GM18858 (cell line): ENCODE results near the gene DLG2.

Experiments
- ATAC-seq: cut with Tn5 transposase; IDR thresholded peaks from one replicate; pipeline ENCODE4 v1.9.1; 2021; ENCODE audit not compliant: unreplicated experiment

The DLG2 gene

DNA sequence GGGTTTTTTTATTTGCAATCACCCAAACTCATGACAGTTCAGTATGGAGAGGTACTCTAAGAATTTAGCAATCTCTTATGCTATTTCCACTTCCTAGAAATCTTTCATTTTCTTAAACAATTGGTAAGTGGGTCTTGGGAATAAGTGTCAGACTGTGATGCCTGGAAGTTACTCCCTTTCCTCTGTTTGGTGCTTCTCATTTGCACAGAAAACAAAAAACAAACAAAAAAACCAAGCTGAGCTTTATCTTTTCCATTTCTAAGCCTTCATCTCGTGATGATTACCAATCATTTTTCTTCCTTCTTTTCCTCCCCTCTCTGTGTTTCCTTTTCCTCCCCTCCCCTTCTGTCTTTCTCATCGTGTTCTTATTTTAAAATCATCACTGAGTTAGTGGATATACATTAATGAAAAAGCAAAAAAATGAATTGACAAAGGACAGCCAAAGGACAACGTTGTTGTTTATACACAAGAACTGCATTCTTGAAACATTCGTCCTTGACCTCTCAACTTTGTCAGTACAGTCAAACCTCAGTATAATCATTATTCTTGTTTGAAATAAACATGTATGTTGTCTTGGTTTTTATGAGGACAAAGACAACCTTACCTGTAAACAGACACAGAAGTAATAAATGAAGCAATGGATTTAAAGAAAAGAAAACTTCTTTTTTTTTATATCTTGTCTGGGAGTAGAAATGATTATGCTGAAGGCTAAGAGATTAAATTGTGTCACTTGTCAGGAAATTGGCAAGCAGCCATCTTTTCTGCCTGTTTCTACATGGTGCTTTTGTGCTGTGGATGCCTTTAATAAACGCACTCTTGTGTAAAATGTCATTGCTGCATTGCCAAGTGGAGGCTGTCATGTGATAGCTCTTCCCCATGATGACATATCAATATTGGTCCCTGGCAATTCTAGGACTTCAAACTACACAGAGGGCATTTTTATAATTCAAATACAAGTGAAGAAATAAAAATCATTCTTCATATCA lies 1537.8 kb downstream of the DLG2 start:
- no peak for ATAC-seq

DNA sequence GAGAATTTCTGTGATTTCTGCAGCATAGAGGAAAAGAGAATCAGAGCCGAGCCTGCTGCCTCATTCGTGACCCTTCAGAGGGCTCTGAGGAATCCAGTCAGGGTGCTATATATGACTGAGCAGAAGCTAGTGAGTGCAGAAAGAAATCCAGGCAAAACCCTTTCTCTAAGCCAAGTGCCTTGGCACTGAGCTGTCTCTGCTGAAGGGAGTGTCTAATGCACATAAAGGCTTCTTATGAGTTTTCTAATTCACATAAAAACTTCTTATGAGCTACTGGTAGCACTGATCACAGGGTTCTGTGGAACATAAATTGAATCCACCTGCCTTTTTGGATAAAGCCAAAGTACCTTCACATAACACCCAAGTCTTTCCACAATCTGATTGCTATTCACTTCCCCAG lies 1555.3 kb downstream of the DLG2 start:
- no peak for ATAC-seq

DNA sequence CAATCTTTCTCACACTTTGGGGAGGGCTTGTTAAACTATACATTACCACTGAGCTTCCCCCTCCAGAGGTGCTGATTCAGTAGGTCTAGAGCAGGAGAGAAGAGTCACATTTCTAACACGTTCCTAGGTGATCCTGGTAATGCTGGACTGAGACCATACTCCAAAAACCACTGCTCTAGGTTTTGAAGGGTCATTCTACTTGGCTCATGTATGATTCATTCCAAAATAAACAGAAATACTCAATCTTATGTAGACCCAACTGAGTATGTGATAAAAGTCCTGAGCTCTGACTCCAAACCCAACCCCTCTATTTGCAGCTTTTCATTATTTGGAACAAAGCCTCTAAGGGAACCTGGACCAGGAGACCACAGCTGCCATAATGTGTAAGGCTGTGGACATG lies 1558.1 kb downstream of the DLG2 start:
- ATAC-seq: no peak

DNA sequence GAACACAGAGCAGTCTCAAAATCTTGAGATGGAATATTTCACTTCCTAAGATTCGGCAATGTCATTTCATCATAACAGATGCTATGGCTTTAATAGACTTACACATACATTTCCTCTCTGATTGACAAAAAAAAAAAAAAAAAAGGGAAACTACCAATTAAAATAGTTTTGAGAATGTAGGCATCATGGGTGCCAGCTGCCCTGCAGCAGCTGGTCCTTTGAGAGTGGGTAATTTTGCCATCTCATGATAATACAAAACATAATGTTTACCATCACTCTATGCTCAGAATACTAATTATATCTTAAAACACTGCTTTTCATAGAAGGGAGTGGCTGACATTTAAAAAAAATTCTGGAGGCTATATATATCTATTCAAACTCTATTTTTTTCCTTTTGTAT lies 1565.4 kb downstream of the DLG2 start:
- no peak for ATAC-seq

DNA sequence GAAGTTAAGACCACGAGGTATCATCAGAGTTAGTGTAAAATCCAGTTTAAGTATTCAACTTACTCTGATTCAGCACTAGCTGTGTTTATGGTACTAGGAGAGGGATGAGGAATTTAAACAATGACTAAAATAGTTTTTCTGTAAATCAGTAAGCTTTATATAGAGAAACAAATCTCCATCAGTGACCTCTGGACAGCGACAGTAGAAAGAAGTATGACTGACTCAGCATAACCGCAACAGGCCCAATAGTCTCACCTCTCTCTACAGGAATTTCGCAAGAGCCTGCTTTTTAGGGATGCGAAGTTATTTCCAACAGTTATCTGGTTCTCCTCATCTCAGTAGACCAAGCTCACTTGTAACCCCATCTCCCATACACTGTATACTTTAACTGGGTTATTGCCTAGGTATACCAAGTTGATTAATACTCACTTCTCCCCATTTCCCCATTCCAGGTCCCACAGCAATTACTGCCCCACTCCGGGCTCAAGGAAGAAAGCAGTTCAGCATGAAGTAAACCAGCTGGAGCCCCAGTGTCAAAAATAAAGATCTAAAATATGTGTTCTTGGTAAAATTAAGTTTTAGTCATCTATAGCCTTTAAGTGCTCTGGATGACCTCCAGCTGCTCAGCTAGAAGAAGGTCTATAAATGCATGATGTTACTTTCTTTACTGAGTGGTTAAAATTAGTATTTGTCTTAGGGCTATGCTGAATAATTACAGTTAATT lies 1570.3 kb downstream of the DLG2 start:
- ATAC-seq: no peak

DNA sequence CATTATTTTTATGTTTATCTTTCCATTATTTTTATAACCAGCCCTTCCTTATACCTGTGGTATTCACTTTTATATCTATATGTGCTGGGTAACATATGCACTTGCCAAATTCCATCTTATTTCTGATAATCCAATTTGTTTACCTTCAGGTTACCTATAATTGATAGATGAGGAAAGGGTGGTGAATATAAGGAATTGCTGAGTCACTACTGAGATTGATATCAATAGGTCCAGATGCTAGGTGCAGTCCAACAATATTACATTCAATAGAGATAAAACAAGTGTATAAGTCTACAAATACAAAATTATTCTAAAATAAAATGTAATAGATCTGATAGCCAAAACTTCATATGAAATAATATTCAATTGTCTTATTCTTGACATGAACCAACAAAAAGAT lies 1582.0 kb downstream of the DLG2 start:
- ATAC-seq: no peak

DNA sequence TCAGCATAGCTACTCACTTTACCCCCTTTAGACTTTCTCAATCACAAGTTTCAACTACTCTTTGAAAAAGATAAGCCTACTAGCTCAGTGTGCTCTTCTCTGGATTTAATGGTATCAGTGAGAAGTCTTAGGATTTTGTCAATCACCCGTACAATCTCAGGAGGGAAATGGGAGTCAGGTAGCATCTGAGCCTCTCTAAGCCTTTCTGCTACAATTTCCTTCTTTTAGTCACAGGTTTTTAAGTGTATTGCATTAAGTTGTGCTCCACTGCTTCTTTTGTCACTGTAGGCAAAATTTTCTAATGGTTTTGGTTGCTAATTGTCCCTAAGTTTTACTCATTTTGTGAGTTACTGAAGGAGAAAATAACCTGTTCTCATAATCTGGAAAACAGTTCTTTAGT lies 1582.4 kb downstream of the DLG2 start:
- ATAC-seq: no peak

DNA sequence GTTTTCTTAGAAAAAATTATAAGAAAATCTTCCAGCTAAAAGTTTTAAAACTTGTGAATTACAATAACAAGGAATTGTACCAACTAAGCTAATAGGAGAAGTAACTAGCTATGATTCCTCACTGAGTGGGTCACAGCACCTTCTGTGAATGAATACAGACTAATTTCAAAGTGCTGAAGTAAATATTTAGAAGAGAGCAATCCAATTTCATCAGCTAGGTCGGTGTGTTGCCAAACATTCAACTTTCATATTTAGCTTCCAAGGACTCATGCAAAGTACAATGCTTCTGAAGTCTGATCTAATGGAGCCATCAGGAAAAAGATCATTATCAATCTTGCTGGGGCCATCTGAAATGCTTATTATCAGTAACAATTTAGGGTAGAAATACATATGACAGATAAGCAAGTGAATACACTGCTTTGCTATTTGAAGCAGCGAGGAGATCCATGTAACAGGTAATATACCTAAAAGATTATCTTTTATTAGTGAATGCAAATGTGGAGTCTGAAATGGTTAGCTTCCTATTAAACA lies 1590.4 kb downstream of the DLG2 start:
- no peak for ATAC-seq

DNA sequence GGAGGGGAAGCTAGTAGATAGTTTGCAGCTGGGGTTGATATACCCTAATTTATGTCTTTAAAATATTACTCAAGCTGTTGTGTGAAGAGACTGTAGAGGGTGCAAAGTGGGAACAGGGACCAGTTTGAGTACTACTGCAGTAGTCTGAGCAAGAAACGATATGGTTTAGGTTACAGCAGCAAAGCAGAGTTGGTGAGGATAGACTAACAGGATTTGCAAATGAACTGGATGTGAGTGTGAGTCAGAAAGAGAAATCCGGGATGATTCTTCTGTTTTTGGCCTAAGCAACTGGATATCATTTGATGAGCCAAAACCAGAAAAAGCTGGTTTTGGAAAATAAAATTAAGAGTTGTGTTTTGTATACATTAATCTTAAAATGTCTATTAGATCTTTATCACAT lies 1591.5 kb downstream of the DLG2 start:
- ATAC-seq: no peak

DNA sequence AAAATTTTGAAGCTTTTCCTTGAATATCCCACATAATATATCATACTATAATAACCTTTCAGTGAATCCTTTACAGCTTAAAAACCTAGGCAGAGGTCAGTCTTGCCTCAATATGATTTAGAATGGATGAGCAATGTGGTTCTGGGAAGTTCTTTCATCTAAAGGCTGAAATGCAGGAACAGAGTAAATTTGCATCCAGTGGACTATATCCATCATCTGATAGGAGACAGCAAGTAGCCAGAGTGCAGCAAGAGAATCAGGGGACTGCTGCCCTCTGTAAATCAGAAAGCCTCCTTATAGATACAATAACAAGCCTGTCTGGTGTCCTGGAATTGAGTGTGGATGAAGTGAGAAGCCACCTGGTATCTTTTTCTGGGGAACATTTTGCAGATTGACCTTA lies 1592.7 kb downstream of the DLG2 start:
- ATAC-seq: no peak

DNA sequence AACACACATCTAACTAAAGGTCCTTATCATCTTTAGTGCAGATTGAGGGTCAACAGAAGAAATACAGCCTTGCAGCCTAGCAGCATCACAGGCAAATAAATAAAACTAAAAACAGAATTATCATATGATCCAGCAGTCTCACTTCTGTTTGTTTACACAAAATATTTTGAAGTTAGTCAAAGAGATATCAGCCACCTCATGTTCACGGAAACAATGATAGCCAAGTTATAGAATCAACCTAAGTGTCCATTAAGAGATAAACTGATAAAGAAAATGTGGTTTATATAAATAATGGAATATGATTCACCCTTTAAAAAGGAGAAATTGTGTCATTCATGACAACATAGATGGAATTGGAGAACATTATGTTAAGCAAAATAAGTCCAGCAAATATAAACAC lies 1602.9 kb downstream of the DLG2 start:
- no peak for ATAC-seq

DNA sequence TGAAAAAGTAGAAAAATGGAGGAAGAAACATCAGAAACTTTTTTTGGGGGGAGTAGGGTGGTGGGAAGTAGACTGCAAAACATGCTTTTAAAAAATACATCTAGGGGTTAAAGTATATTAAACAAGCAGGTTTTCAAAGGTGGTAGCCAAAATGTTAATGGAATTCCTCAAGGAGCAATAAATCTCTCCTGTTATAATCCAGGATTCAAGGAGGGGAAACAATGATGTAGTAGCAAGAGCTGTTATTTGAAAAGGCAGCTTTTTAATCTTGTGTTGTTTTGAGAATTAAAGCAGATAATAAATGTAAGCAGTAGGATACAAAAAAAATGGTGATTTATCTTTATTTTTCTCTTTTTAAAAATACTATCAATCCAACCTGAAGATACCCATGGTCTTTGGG lies 1604.4 kb downstream of the DLG2 start:
- no peak for ATAC-seq

DNA sequence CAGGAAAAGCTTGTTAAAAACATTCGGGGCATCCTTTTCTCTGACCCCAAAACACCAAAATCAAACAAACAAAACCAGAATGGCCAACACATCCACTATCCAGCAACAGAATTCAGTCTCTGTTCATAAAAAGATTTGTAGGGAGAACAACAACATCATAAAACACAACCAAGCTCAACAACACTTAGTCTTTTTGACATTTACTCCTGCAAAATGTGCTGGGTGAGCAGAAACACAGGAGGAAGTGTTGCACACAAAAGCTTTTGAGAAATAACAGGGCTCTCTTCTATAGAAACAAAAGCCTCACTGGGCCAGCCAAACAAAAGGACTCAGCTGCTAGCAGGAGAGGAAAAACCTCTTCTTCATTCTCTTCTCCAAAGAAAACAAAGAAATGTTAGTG lies 1604.9 kb downstream of the DLG2 start:
- no peak for ATAC-seq

DNA sequence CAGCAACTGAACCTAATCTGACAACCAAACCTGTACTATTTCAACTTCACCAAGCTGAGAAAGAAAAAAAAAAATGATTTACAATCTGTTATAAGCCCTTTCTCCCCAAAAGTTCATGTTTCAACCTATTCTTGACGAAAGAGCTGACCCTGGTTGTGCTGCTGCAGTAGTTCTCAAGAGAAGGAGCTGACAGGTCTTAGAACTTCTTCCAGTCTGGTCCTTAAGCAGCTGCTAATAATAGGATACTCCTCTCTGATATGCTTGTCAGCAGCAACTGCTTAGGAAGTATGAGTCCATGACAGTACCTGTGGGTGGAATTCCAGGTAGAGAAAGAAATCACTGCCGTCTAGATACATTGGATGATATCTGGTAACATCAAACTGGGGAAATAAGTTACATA lies 1605.9 kb downstream of the DLG2 start:
- no peak for ATAC-seq

DNA sequence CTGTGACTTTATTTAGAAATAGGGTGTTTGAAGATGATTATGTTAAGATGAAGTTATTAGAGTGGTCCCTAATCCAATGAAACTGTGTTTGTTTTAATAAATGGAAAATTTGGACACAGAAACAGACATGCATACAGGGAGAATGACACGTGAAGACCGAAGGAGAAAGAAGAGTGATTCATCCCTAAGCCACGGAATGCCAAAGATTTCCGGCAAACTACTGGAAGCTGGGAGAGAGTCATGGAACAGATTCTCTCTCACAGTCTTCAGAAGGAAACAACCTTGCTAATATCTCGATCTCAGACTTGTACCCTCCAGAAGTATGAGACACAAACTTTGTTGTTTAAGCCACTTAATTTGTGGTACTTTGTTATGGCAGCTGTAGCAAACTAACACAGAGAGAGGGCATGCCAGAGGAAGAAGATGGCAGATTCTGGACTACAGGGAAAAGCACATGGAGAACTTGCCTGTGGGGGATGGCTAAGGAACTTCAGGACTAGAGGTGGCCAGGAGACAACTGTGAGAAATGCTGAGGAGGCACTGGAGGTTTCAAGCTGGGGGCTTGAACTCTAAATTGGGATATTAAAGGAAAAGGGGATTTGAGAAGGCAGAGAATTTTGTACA lies 1607.5 kb downstream of the DLG2 start:
- ATAC-seq: no peak

DNA sequence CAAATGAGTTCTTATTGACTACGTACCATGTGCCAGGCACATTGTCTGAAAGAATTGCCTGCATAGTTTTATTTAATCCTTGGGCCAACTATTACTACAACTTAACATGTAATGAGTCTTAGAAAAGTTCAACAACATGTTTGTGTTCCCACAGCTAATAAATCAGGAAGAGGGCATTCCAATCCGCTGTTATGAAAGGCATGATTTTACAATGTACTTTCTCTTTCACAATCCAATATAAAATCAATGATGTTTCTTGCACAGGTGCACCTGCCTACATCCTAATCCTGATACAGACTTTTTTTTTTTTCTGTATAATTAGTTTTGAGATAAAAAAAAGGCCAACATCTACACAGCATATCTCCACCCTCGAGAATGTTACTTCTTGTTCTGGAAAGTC lies 1612.6 kb downstream of the DLG2 start:
- no peak for ATAC-seq

DNA sequence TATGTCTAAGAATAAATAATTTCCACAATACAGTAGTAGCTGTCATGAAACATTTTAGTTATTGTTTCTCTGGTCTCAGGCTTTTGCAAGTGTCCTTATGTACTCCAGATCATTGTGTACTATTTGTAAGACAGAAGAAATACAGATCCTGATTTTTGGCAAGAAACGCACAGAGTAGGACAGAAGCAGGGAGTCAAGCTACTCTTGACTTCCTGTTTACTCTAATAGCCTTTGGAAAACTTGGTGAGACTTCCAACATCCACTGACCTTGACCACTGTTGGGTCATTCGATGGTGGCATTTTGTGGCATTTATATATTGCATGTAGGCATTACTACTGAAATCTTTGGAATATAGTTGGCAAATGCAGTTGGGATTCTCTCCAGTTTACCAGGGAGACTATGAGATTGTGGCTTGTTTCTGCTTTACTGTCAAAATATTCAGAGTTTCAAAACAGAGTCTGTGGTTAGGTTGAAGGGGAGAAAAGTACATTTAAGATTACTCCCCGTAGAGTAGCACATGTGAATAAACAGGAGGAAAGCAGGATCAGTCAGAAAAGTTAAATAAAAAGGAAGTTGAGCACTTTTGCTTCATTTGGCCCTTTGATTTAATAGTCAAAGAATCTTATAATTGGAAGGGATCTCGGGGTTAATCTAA lies 1614.8 kb downstream of the DLG2 start:
- no peak for ATAC-seq

DNA sequence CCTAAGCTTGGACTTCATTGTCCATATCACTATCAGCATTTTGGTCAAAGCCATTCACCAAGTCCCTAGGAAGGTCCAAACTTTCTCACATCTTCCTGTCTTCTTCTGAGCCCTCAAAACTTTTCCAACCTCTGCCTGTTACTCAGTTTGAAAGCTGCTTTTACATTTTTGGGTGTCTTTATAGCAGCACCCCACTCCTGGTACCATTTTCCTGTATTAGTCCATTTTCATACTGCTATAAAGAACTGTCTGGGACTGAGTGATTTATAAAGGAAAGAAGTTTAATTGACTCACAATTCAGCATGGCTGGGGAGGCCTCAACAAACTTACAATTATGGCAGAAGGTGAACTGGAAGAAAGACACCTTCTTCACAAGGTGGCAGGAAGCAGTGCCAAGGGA lies 1624.0 kb downstream of the DLG2 start:
- ATAC-seq: no peak

DNA sequence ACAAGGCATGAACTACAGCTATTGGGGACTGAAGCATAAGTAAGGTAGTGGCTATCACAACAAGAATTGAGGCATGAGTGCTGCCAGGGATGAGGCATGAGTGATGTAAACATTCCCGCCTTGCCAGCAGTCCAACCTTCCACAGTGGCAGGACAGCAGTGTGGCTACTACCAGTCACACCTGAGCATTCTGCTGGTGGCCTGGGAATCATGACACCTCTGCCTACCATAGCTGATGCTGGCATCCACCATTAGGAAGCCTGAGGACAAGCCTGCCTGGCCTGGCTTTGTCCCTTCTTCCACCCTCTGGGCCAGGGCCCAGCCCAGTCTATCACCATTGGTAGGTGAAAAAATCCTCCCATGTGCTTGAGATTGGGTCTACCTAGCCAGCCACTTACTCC lies 1628.2 kb downstream of the DLG2 start:
- no peak for ATAC-seq

DNA sequence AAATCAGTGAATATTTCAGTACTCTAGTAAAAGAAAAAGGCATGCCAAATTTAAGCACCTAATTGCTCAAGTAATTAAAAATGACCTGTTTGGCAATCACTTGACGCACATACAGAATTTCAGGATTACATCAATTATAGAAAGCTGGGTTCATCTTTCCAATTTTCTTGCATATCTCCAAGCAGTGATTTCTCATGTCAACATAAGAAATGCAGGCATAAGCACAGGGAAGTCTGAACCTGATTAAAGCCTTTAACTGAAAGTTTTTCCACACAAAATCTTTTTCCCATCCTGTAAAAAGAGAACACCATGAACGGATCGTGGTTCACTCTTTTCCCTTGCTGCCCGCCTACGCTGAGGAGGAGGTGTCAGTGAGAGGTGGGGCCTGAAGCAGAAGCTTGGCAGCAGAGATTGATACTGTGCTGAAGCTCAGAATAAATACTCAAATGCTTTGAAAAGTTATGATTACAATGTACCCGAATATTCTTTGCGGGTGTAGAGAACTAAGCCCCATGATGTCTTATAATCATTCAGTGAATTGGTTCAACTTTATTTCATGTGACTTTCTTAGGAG lies 1636.9 kb downstream of the DLG2 start:
- no peak for ATAC-seq

DNA sequence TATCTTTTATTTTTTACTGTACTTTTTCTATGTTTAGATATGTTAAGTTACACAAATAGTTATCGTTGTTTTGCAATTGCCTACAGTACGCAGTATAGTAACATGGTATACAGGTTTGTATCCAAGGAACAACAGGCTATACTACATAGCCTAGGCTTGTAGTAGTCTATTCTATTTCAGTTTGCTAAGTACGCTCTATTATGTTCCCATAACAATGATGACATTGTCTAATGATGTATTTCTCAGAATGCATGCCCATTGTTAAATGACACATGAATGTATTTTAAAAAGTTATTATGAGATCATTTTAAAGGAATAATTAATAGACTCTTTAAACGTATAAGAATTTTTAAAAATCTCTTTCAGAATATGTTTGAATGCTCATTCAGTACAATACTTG lies 1644.3 kb downstream of the DLG2 start:
- no peak for ATAC-seq
